GM21529 (cell line): ENCODE results near the gene LRRK2.
"Not testable (repeated sequence)": the region's sequence is repeated elsewhere in the genome, so short reads cannot be mapped to it uniquely, and the experiment has no call there.

Experiments used
- ATAC-seq: cut with Tn5 transposase; IDR thresholded peaks from one replicate; pipeline ENCODE4 v1.9.1; 2021; ENCODE audit not compliant: unreplicated experiment

The LRRK2 gene

GRCh38 chr12:40312982-40313576, 88.3 kb downstream of the LRRK2 start:
- ATAC-seq = no peak

- ATAC-seq = peak; percentile 80
Observed at GRCh38 chr12:40313928-40314327, 89.1 kb downstream of the LRRK2 start.

- ATAC-seq = no peak
Observed at GRCh38 chr12:40314927-40315326, 90.1 kb downstream of the LRRK2 start.

GRCh38 chr12:40315375-40315774, 90.6 kb downstream of the LRRK2 start:
- ATAC-seq = no peak

- no peak for ATAC-seq
Observed at GRCh38 chr12:40324261-40324660, 99.5 kb downstream of the LRRK2 start.

GRCh38 chr12:40325349-40325960, 100.7 kb downstream of the LRRK2 start:
- ATAC-seq = peak; percentile 94

GRCh38 chr12:40327535-40327934, 102.7 kb downstream of the LRRK2 start:
- no peak for ATAC-seq

- no peak for ATAC-seq
Observed at GRCh38 chr12:40330180-40330579, 105.4 kb downstream of the LRRK2 start.

GRCh38 chr12:40331886-40332285, 107.1 kb downstream of the LRRK2 start:
- ATAC-seq = no peak

GRCh38 chr12:40335991-40336390, 111.2 kb downstream of the LRRK2 start:
- no peak for ATAC-seq

- no peak for ATAC-seq
Observed at GRCh38 chr12:40336573-40337199, 111.9 kb downstream of the LRRK2 start.

- no peak for ATAC-seq
Observed at GRCh38 chr12:40338071-40338470, 113.3 kb downstream of the LRRK2 start.

- ATAC-seq = no peak
Observed at GRCh38 chr12:40338621-40339020, 113.8 kb downstream of the LRRK2 start.

- ATAC-seq = no peak
Observed at GRCh38 chr12:40342010-40342409, 117.2 kb downstream of the LRRK2 start.

GRCh38 chr12:40343124-40343523, 118.3 kb downstream of the LRRK2 start:
- ATAC-seq = no peak

- ATAC-seq = no peak
Observed at GRCh38 chr12:40344312-40344711, 119.5 kb downstream of the LRRK2 start.

- no peak for ATAC-seq
Observed at GRCh38 chr12:40351976-40352375, 127.2 kb downstream of the LRRK2 start.

- ATAC-seq = peak; percentile 56
Observed at GRCh38 chr12:40375076-40375475, 150.3 kb downstream of the LRRK2 start.

GRCh38 chr12:40376533-40377267, 151.9 kb downstream of the LRRK2 start:
- ATAC-seq = peak; percentile 52

- ATAC-seq = no peak
Observed at GRCh38 chr12:40378691-40379090, 153.9 kb downstream of the LRRK2 start.

- ATAC-seq = no peak
Observed at GRCh38 chr12:40382217-40382616, 157.4 kb downstream of the LRRK2 start.

GRCh38 chr12:40387279-40387678, 162.5 kb downstream of the LRRK2 start:
- not testable (repeated sequence) for ATAC-seq
